Type B pancreatic cell (in vitro differentiated cells): ENCODE data around the gene CMTM4. TPM values are rescaled to one million over a fixed set of nuclear protein-coding genes. Genes with fewer than 3 reads are reported as not detected.
A peak's percentile ranks its signal among the peaks of the same experiment; 100 is the strongest.

Source experiments
- DNase-seq: peaks from one replicate; pipeline ENCODE4 v3.0.0; 2021; ENCODE audit warnings: mixed read lengths; ENCODE audit not compliant: unreplicated experiment; ENCODE audit errors: extremely low spot score
- H3K27ac Mint-ChIP-seq: 2 replicates; pipeline ENCODE4 v1.8.0; 2021; ENCODE audit warnings: mild to moderate bottlenecking, mixed read lengths
- H3K27me3 Mint-ChIP-seq: 2 replicates; pipeline ENCODE4 v1.8.0; 2021; ENCODE audit warnings: mixed read lengths
- H3K36me3 Mint-ChIP-seq: 2 replicates; pipeline ENCODE4 v1.8.0; 2021; ENCODE audit warnings: mixed read lengths
- H3K4me1 Mint-ChIP-seq: one replicate; pipeline ENCODE4 v1.8.0; 2021; ENCODE audit warnings: mixed read lengths; ENCODE audit not compliant: unreplicated experiment
- H3K4me3 Mint-ChIP-seq: 2 replicates; pipeline ENCODE4 v1.8.0; 2021; ENCODE audit warnings: mild to moderate bottlenecking, mixed read lengths
- H3K9me3 Mint-ChIP-seq: 2 replicates; pipeline ENCODE4 v1.8.0; 2021; ENCODE audit warnings: mixed read lengths
- total RNA-seq: library from RNA; stranded (reverse); gene quantifications from 2 replicates; pipeline ENCODE4 v1.2.1, GENCODE V29; 2021; ENCODE audit warnings: low replicate concordance
- TF ChIP-seq, protein P1 (sequence below): fragments of 200-600 bp; sonication (generic); conservative IDR thresholded peaks from 2 replicates; pipeline ENCODE4 v1.5.0; 2021; ENCODE audit warnings: antibody characterized with exemption, mild to moderate bottlenecking

Gene CMTM4
- total RNA-seq, 1 donor from 2014 or later = 64.4 TPM

- no peak for DNase-seq
- Mint-ChIP-seq H3K27ac (peak overlapping the region; percentile 29), H3K9me3 (no peaks in the 10 kb centered on the region), H3K36me3 (peaks cover 34% of the 10 kb centered on the region), H3K4me3 (no peak overlapping the region), H3K27me3 (no peaks in the 10 kb centered on the region), H3K4me1 (peaks cover 6% of the 10 kb centered on the region)
- TF ChIP-seq, protein P1, sequence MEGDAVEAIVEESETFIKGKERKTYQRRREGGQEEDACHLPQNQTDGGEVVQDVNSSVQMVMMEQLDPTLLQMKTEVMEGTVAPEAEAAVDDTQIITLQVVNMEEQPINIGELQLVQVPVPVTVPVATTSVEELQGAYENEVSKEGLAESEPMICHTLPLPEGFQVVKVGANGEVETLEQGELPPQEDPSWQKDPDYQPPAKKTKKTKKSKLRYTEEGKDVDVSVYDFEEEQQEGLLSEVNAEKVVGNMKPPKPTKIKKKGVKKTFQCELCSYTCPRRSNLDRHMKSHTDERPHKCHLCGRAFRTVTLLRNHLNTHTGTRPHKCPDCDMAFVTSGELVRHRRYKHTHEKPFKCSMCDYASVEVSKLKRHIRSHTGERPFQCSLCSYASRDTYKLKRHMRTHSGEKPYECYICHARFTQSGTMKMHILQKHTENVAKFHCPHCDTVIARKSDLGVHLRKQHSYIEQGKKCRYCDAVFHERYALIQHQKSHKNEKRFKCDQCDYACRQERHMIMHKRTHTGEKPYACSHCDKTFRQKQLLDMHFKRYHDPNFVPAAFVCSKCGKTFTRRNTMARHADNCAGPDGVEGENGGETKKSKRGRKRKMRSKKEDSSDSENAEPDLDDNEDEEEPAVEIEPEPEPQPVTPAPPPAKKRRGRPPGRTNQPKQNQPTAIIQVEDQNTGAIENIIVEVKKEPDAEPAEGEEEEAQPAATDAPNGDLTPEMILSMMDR = no peak
Measured at GRCh38 chr16:66720766-66721165, 24.2 kb upstream of the CMTM4 start.

GRCh38 chr16:66719246-66719645, 22.7 kb upstream of the CMTM4 start:
- H3K27me3 Mint-ChIP-seq = no peaks in the 10 kb centered on the region
- H3K27ac Mint-ChIP-seq = no peak overlapping the region
- TF ChIP-seq, protein P1 = no peak
- peaks cover 13% of the 10 kb centered on the region for H3K4me1 Mint-ChIP-seq
- no peak for DNase-seq
- H3K4me3 Mint-ChIP-seq = no peak overlapping the region
- H3K36me3 Mint-ChIP-seq = peaks cover 26% of the 10 kb centered on the region
- no peaks in the 10 kb centered on the region for H3K9me3 Mint-ChIP-seq

GRCh38 chr16:66717776-66718175, 21.2 kb upstream of the CMTM4 start:
- DNase-seq = no peak
- H3K4me1 Mint-ChIP-seq = peaks cover 13% of the 10 kb centered on the region
- peak overlapping the region; percentile 36 for H3K27ac Mint-ChIP-seq
- peaks cover 14% of the 10 kb centered on the region for H3K36me3 Mint-ChIP-seq
- TF ChIP-seq, protein P1 = no peak
- no peak overlapping the region for H3K4me3 Mint-ChIP-seq
- no peaks in the 10 kb centered on the region for H3K9me3 Mint-ChIP-seq
- no peaks in the 10 kb centered on the region for H3K27me3 Mint-ChIP-seq

- DNase-seq = no peak
- TF ChIP-seq, protein P1 = peak; percentile 69
- peaks cover 14% of the 10 kb centered on the region for H3K36me3 Mint-ChIP-seq
Measured at GRCh38 chr16:66717112-66717675, 20.7 kb upstream of the CMTM4 start.

GRCh38 chr16:66714654-66715307, 18.2 kb upstream of the CMTM4 start:
- Mint-ChIP-seq H3K9me3 (no peaks in the 10 kb centered on the region), H3K36me3 (peaks cover 3% of the 10 kb centered on the region), H3K4me3 (no peak overlapping the region), H3K27me3 (peaks cover 4% of the 10 kb centered on the region), H3K4me1 (peaks cover 9% of the 10 kb centered on the region), H3K27ac (peak overlapping the region; percentile 54)
- TF ChIP-seq, protein P1 = no peak
- no peak for DNase-seq

More at GRCh38 chr16:66717112-66717675, 20.7 kb upstream of the CMTM4 start:
- Mint-ChIP-seq H3K27me3 (peaks cover 4% of the 10 kb centered on the region), H3K9me3 (no peaks in the 10 kb centered on the region), H3K4me1 (peaks cover 13% of the 10 kb centered on the region), H3K4me3 (no peak overlapping the region), H3K27ac (peak overlapping the region; percentile 36)
